PC-9 (cell line): ENCODE results near the gene FHL3.

Experiments used
- EZH2 ChIP-seq: fragments of 200-600 bp; sonication (generic); IDR thresholded peaks from 2 replicates; pipeline ENCODE4 v1.8.0; 2017; ENCODE audit warnings: antibody characterized with exemption, low read depth
- TF ChIP-seq, protein P1 (sequence below): fragments of 200-600 bp; sonication (generic); conservative IDR thresholded peaks from 2 replicates; pipeline ENCODE4 v1.6.1; 2017; ENCODE audit warnings: mixed run types, antibody characterized with exemption, mild to moderate bottlenecking, moderate library complexity

DNA sequence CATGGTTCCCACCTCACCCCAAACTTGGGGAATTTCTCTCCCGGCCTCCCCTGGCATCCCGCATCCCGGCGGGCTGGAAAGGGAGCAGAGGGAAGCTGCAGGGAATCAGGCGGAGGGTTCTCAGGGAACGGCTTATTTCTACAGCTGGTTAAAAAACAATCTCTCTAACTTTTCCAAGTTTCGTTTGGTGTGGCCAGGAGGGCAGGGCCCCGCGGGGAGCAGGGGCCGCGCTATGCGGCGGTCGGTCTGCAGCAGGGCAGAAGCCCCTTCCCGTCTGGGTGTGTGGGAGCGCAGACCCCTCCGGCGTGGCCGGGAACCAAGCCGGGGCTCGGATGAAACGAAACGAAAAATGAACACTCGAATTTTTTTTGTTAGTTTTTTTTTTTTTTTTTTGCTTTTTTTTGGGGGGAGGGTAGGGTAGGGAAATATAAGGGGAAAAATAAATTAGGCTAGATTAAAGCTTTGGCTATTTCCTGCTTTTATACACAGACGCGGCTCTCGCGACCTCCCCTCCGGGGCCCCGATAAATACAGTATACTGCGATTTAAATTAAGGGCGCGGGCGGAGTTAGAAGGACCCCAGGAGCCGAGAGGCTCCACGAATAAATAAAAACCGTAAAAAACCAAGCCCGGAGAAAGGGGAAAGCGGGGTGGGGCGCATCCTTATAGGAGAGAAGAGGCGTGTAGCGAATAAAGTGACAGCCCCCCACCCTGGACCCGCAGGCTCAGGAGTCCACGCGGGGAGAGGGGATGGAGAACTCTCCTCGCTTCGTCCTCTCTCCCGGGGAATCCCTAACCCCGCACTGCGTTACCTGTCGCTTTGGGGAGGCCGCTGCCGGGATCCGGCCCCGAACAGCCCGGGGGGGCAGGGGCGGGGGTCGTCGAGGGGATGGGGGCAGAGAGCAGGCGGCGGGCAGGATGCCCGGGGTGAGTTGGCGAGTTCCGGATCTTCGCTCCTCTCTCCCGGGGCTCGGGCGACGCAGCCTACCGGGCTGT is 39.2 kb upstream of the FHL3 start:
- TF ChIP-seq, protein P1, sequence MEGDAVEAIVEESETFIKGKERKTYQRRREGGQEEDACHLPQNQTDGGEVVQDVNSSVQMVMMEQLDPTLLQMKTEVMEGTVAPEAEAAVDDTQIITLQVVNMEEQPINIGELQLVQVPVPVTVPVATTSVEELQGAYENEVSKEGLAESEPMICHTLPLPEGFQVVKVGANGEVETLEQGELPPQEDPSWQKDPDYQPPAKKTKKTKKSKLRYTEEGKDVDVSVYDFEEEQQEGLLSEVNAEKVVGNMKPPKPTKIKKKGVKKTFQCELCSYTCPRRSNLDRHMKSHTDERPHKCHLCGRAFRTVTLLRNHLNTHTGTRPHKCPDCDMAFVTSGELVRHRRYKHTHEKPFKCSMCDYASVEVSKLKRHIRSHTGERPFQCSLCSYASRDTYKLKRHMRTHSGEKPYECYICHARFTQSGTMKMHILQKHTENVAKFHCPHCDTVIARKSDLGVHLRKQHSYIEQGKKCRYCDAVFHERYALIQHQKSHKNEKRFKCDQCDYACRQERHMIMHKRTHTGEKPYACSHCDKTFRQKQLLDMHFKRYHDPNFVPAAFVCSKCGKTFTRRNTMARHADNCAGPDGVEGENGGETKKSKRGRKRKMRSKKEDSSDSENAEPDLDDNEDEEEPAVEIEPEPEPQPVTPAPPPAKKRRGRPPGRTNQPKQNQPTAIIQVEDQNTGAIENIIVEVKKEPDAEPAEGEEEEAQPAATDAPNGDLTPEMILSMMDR = no peak
- no peak for TF ChIP-seq EZH2
